ENCODE measurements around the gene ALDH3B2.

Gene ALDH3B2

DNA sequence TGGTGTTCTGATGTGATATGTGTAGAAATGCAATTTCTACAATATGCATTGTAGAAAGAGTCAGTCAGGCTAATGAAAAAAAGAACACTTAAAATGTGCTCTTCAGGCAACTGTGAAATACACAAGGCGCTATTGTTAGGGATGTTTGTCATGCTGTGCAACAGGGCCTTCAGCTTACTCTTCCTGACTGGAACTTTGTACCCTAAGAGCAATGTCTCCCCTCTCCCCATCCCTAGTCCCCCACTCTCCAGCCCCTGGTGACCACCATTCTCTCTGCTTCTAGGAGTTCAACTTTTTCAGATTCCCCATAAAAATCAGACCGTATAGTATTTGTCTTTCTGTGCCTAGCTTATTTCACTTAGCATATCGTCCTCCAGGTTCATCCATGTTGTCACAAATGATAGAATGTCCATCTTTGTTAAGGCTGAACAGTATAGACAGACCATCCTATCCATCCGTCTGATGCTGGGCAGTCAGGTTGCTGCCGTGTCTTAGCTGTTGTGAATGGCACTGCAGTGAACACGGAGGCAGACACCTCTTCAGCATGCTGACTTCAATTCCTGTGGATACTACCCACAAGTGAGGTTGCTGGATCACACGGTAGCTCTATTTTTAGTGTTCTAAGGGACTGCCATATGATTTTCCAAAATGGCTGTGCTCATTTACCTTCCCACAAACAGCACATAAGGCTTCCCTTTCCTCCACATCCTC, 57.0 kb downstream of the ALDH3B2 start:
- Histone ChIP-seq H3K4ac (ENCODE audit: low read depth in 1 of 2, low read length in 2 of 2) (no peak overlapping the region), H3K27me3 (ENCODE audit: control insufficient read depth in 1 of 2, insufficient read depth in 1 of 2, low read length in 2 of 2) (peaks cover 8 to 37% of the 10 kb centered on the region in 2 experiments), H3K18ac (ENCODE audit: low read depth in 1 of 2, low read length in 2 of 2) (no peak overlapping the region), H3K4me3 (ENCODE audit: insufficient read depth in 1 of 2, low read depth in 1 of 2, low read length in 2 of 2) (no peak overlapping the region), H3K36me3 (ENCODE audit: control insufficient read depth in 1 of 2, insufficient read depth in 2 of 2, low read depth in 1 of 2, low read length in 2 of 2) (peaks cover 10 to 13% of the 10 kb centered on the region in 2 experiments), H4K91ac (ENCODE audit: low read length) (no peak overlapping the region), H3K4me2 (ENCODE audit: low read length, poor library complexity, severe bottlenecking) (no peak overlapping the region), H2BK15ac (ENCODE audit: low read depth, poor library complexity, severe bottlenecking) (no peak overlapping the region), H2AFZ (ENCODE audit: low read depth, low read length) (no peak overlapping the region), H4K8ac (ENCODE audit: low read length) (no peak overlapping the region), H3K4me1 (ENCODE audit: control insufficient read depth, insufficient read depth, low read depth, low read length) (peaks cover 2% of the 10 kb centered on the region), H3K79me1 (replicated peaks; ENCODE audit: low read length, poor library complexity, severe bottlenecking) (peaks cover 2% of the 10 kb centered on the region), H3K9me3 (ENCODE audit: control insufficient read depth, low read length) (no peaks in the 10 kb centered on the region), H2BK12ac (ENCODE audit: low read length in 2 of 2) (no peak overlapping the region), H3K9ac (ENCODE audit: low read length) (no peak overlapping the region), H3K14ac (ENCODE audit: low read length in 2 of 2) (no peak overlapping the region), H2BK120ac (ENCODE audit: low read depth, low read length) (no peak overlapping the region), H3K27ac (ENCODE audit: low read length, poor library complexity, severe bottlenecking) (no peak overlapping the region), H2AK5ac (ENCODE audit: low read length, severe bottlenecking) (no peak overlapping the region), H3K23ac (ENCODE audit: low read length in 2 of 2) (no peak overlapping the region), H2BK5ac (ENCODE audit: low read depth, low read length, poor library complexity, severe bottlenecking) (no peak overlapping the region)
- no peak for DNase-seq
- WGBS: 89% methylated on average over 7 of the region's 7 CpGs

DNA sequence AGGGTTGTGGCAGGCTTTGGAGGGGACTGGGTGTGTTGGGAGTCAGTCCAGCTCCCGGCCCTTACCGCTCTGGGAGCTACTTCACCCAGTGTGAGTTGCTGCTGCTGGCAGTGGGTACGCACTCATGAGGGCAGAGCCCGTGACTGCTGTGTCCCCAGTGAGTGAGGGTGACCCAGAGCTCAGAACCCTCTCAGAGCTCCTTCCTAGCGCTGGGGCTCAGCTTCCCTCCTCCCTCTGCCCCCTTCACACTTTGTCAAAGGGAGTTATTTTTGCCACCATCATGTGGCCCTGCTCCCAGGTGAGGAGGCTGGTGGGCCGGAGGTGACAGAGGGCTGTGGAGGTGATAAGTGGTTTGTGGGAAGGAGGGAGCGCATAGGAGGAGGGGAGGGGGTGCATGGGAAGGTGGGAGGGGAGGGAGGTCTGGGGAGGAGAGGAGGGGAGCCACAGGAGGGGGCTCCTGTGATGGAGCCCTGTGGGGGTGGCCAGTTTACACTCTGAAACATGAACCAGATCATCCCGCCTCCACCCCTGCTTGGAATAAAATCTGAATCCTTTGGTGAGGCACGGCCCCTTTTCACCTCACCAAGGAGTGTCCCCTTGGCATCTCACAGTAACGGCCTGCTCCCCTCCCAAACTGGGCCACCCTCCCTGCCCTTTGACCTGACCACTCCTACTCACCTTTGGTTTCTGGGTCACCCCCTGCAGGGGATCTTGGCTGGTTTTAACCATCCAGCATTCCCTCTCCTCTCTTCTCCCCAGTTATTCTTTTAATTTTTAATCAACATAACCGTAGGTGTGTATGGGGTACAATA, 57.8 kb downstream of the ALDH3B2 start:
- H3K36me3 ChIP-seq (ENCODE audit: control insufficient read depth in 1 of 2, insufficient read depth in 2 of 2, low read depth in 1 of 2, low read length in 2 of 2): peaks cover 17 to 21% of the 10 kb centered on the region in 2 experiments
- WGBS: 43% methylated on average over 11 of the region's 11 CpGs
- H3K23ac ChIP-seq (ENCODE audit: low read length in 2 of 2): no peak overlapping the region
- H2AFZ ChIP-seq (ENCODE audit: low read depth, low read length): no peak overlapping the region
- no peak overlapping the region for H2BK15ac ChIP-seq (ENCODE audit: low read depth, poor library complexity, severe bottlenecking)
- H4K91ac ChIP-seq (ENCODE audit: low read length): no peak overlapping the region
- H2BK120ac ChIP-seq (ENCODE audit: low read depth, low read length): no peak overlapping the region
- no peak overlapping the region for H3K4me3 ChIP-seq (ENCODE audit: insufficient read depth in 1 of 2, low read depth in 1 of 2, low read length in 2 of 2)
- H3K4me1 ChIP-seq (ENCODE audit: control insufficient read depth, insufficient read depth, low read depth, low read length): peaks cover 2% of the 10 kb centered on the region
- peaks cover 3% of the 10 kb centered on the region for H3K79me1 ChIP-seq (replicated peaks; ENCODE audit: low read length, poor library complexity, severe bottlenecking)
- DNase-seq: no peak
- H3K9ac ChIP-seq (ENCODE audit: low read length): no peak overlapping the region
- H4K8ac ChIP-seq (ENCODE audit: low read length): no peak overlapping the region
- no peak overlapping the region for H3K14ac ChIP-seq (ENCODE audit: low read length in 2 of 2)
- no peak overlapping the region for H2BK5ac ChIP-seq (ENCODE audit: low read depth, low read length, poor library complexity, severe bottlenecking)
- no peak overlapping the region for H2AK5ac ChIP-seq (ENCODE audit: low read length, severe bottlenecking)
- no peak overlapping the region for H3K4ac ChIP-seq (ENCODE audit: low read depth in 1 of 2, low read length in 2 of 2)
- H3K9me3 ChIP-seq (ENCODE audit: control insufficient read depth, low read length): no peaks in the 10 kb centered on the region
- peaks cover 8 to 37% of the 10 kb centered on the region in 2 experiments for H3K27me3 ChIP-seq (ENCODE audit: control insufficient read depth in 1 of 2, insufficient read depth in 1 of 2, low read length in 2 of 2)
- no peak overlapping the region for H2BK12ac ChIP-seq (ENCODE audit: low read length in 2 of 2)
- H3K4me2 ChIP-seq (ENCODE audit: low read length, poor library complexity, severe bottlenecking): no peak overlapping the region
- H3K18ac ChIP-seq (ENCODE audit: low read depth in 1 of 2, low read length in 2 of 2): no peak overlapping the region
- H3K27ac ChIP-seq (ENCODE audit: low read length, poor library complexity, severe bottlenecking): no peak overlapping the region

DNA sequence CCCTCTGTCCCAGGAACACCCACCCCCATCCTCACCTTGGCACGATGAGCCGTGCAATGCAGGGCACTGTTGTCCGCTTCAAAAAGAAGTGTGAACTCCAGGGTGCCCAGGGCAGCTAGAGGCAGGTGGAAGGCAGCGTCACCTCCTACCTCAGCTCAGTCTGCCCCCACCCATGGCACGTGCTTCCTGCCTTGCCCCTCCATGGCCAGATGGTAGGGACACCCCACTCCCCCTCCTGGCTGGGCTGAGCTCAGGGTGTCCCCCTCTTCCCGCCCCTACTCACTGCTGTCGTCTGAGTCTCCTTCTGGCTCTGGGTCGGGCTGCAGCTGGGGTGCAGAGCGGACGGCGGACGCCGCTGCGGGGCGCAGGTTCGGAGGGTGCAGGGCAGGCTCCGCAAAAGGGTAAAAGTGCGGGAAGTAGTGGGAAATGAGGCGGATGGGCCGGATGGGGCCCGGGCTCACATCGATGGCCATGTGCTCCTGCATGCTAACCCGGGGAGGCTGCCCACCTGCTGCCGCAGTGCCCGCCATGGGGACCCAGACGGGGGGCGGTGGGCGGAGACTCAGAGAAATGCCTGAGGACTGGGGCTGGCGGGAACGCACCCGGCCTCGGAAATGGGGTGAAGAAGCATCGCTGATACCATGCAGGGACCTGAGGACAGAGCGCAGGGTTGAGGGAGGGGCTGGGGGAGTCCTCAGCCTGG, 58.5 kb downstream of the ALDH3B2 start:
- H3K36me3 ChIP-seq (ENCODE audit: control insufficient read depth in 1 of 2, insufficient read depth in 2 of 2, low read depth in 1 of 2, low read length in 2 of 2): peaks cover 22 to 28% of the 10 kb centered on the region in 2 experiments
- WGBS: 69% methylated on average over 21 of the region's 34 CpGs
- no peak for DNase-seq

More for the DNA sequence above, 58.5 kb downstream of the ALDH3B2 start:
- Histone ChIP-seq H3K18ac (ENCODE audit: low read depth in 1 of 2, low read length in 2 of 2) (no peak overlapping the region), H3K9me3 (ENCODE audit: control insufficient read depth, low read length) (no peaks in the 10 kb centered on the region), H2AFZ (ENCODE audit: low read depth, low read length) (no peak overlapping the region), H3K27me3 (ENCODE audit: control insufficient read depth in 1 of 2, insufficient read depth in 1 of 2, low read length in 2 of 2) (peaks cover 8 to 37% of the 10 kb centered on the region in 2 experiments), H3K4me2 (ENCODE audit: low read length, poor library complexity, severe bottlenecking) (no peak overlapping the region), H3K79me1 (replicated peaks; ENCODE audit: low read length, poor library complexity, severe bottlenecking) (peaks cover 9% of the 10 kb centered on the region), H3K23ac (ENCODE audit: low read length in 2 of 2) (no peak overlapping the region), H3K9ac (ENCODE audit: low read length) (no peak overlapping the region), H2BK15ac (ENCODE audit: low read depth, poor library complexity, severe bottlenecking) (no peak overlapping the region), H2BK5ac (ENCODE audit: low read depth, low read length, poor library complexity, severe bottlenecking) (no peak overlapping the region), H4K91ac (ENCODE audit: low read length) (no peak overlapping the region), H3K27ac (ENCODE audit: low read length, poor library complexity, severe bottlenecking) (no peak overlapping the region), H2BK120ac (ENCODE audit: low read depth, low read length) (no peak overlapping the region), H4K8ac (ENCODE audit: low read length) (no peak overlapping the region), H3K14ac (ENCODE audit: low read length in 2 of 2) (no peak overlapping the region), H3K4me1 (ENCODE audit: control insufficient read depth, insufficient read depth, low read depth, low read length) (peaks cover 2% of the 10 kb centered on the region), H3K4me3 (ENCODE audit: insufficient read depth in 1 of 2, low read depth in 1 of 2, low read length in 2 of 2) (no peak overlapping the region), H2BK12ac (ENCODE audit: low read length in 2 of 2) (no peak overlapping the region), H2AK5ac (ENCODE audit: low read length, severe bottlenecking) (no peak overlapping the region), H3K4ac (ENCODE audit: low read depth in 1 of 2, low read length in 2 of 2) (no peak overlapping the region)
